Hematopoietic multipotent progenitor cell treated with erythropoietin and hydrocortisone succinate and interleukin-3 and kit ligand, for 15 days (in vitro differentiated cells): ENCODE data around the gene CLDN3.

ENCODE experiments used
- DNase-seq: peaks from one replicate; pipeline ENCODE4 v3.0.0-alpha.2; 2015; ENCODE audit warnings: low spot score

The CLDN3 gene

DNA sequence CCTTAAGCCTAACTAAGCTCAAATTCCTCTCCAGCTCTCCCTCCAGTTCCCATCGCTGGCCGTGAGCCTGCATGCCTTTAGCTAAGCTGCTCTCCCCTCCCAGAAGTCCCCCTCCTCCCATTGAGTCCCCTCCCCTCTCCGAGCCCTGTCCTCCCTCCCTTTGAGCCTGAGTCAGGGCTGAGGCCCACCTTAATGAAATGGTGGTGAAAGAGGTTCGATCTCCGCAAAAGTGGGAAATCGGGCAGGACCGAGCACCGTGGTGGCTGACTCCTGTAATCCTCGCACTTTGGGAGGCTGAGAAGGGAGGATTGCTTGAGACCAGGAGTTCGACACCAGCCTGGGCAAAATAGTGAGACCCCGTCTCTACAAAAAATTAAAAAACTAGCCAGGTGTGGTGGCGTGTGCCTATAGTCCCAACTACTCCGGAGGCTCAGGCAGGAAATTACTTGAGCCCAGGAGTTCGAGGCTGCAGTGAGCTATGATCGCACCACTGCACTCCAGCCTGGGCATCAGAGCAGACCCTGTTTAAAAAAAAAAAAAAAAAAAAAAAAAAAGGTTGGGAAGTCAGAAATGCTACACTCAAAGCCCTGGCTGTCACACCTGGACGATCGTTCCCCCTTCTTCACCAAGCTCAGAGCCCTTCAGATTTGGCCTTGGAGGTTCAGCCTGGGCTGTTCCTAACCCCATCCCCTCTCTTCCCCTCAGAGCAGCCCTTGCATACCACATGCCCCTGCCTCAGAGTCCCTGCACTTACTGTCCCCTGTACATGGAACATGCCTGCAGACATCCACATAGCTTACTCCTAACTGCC is 995 bp upstream of the CLDN3 start:
- no peak for DNase-seq

DNA sequence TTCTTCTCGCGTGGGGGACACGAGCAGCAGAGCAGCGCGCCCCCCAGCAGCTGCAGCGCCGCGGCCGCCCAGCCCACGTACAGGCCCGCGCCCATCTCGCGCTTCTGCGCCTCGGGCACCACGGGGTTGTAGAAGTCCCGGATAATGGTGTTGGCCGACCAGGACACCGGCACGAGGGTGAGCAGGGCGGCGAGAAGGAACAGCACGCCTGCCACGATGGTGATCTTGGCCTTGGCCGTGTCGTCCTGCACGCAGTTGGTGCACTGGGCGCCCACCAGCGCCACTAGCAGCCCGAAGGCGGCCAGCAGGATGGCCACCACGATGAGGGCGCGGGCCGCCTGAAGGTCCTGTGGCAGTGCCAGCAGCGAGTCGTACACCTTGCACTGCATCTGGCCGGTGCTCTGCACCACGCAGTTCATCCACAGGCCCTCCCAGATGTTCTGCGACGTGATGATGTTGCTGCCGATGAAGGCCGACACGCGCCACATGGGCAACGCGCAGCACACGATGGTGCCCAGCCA is 529 bp downstream of the CLDN3 start:
- no peak for DNase-seq

DNA sequence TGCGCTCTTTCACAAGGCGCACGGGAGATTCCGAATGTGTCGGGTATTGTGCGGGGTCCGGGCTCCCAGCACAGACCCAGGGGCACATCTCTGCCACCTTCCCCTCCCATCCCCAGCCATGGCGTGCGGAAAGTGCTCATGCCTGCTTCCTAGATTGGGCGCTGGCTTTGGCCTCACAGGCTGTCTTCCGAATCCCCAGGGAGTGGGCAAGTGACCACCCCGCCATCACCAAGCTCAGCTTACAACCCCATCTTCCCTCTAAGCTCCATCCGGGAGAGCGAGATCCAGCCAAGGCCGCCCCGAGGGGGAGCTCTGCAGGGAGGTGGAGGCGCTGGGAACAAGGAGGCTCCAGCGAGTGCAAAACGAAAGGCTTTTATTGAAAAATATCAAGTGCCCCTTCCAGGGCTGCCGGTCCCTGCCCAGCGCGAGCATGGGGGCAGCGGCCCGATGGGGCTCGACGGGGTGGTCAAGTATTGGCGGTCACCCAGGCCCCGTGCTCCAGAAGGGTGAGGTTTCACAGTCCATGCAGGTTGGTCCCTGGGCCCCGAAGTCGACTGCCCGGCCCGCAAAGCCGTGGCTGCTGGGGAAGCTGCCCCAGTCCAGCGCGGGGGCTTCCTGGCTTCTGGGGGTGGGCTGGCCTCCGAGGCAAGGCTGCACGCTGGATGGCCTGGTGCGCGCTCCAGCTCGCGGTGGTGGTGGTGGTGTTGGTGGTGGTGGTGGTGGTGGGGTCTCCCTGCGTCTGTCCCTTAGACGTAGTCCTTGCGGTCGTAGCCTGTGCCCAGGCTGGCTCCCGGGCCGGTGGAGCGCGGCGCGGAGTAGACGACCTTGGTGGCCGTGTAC is 1.2 kb downstream of the CLDN3 start:
- no peak for DNase-seq

DNA sequence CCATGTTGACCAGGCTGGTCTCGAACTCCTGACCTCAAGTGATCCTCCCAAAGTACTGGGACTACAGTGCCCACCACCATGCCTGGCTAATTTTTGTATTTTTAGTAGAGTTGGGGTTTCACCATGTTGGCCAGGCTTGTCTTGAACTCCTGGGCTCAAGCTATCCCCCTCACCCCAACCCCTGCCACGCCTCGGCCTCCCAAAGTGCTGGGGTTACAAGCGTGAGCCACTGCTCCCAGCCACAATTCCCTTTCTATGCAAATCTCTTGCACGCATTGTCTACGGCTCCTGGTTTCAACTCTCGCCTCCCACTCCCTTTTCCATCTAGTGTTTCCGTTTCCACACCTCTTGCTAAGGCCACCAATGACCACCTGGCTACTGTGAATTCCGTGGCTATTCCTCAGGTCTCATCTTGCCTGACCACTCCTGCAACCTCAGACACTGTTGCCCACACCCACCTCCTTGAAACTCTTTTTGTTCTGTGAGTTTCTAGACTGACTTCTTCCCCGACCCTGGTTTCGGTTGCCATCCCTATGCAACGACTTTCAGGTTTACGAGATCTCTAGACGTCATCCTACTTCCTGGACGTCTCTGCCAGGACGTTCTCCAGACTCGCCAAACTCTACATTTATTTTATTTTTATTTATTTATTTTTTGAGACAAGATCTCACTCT is 3.4 kb downstream of the CLDN3 start:
- DNase-seq: no peak

DNA sequence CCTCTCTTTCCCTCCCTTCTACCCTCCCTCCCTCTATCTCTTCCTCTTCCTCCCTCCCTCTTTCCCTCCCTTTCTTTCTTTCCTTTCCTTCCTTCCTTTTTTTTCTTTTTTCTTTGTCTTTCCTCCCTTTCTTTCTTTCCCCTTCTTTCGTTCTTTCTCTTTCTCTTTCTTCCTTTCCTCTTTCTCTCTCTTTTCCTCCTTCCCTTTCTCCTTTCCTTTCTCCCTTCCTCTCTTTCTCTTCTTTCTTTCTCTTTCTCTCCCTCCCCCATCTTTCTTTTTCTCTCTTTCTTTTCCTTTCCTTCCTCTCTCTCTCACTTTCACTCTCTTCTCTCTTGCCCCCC is 7.4 kb downstream of the CLDN3 start:
- DNase-seq: no peak

DNA sequence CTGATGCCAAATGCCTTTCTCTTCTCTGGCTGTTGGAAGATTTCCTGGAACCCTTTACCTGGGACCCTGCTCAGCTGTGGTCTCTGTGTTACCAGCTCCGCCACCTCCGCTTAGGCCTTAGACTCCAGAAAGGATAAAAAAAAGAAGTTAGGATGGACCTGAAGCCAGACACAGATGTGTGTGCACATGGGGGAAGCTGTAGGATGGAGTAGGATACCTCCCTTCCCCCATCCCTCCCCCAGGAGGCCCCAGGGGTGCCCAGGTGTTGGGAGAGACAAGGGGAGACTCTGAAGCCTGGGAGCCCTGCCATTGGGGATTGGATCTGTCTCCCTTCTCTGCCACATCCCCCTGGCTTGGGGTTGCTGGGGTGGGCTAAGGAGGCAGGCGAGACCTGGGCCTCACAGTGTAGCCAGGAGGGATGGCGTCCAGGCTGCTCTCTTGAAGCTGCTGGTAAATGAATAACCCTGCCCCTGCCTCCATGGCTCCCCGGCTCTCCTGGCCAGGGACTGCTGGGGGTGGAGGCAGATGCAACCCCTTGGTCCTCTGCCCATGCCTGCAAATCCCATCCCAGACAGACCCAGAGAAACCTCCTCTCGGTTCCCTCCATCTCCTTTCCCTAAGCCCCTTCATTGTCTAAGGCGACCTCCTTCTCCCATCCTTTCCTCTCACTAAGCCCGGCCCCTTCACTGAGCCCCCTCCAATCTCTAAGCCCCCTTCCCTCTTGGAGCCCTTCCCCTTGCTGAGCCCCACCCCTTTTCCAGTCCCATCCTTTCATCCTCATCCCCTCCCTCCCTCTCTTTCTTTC is 8.0 kb downstream of the CLDN3 start:
- DNase-seq: no peak

DNA sequence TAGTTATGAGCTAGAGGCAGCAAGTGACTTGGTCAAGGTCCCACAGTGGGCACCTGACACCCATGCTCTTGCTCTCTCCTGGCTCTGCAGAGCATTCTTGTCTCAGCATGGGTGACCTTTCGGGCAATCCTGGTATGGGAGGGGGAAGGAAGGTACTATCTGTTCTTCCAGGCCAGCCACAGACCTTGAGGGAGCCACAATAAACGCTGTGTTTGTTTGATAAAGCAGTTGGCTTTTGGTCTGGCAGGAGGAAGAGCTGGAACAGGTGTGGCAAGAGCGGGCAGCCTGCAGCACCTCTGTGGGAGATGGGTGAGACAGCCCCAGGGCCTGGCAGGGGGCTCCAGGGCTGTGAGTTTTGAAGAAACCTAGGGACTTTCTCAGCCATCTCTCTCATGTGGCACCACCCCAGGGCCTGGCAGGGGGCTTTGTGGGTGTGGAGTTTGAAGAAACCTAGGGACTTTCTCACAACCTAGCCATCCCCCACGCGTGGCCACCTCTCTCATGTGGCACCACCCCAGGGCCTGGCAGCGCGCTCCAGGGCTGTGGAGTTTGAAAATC is 11.4 kb downstream of the CLDN3 start:
- DNase-seq: no peak

DNA sequence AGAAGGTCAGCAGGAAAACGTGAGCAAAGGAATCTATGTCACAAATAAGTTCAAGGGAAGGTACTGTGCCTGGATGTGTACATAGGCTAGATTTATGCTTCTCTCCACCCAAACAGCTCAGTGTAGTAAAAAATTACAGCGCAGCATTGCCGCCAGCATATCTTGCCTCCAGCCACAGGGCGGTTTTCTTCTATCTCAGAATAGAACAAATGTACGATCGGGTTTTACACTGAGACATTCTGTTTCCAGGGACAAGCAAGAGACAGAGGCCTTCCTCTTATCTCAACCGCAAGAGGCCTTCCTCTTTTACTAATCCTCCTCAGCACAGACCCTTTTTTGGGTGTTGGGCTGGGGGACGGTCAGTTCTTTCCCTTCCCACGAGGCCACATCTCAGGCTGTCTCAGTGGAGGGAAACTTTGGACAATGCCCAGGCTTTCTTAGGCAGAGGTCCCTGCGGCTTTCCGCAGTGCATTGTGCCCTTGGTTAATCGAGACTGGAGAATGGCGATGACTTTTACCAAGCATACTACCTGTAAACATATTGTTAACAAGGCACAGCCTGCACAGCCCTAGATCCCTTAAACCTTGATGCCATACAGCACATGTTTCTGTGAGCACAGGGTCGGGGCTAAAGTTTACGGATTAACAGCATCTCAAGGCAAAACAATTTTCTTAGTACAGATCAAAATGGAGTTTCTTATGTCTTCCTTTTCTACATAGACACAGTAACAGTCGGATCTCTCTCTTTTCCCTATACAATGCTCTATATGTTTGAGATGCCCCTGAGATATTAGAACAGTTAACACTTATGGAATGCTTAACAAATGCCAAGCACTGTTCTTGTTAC is 19.9 kb downstream of the CLDN3 start:
- no peak for DNase-seq

DNA sequence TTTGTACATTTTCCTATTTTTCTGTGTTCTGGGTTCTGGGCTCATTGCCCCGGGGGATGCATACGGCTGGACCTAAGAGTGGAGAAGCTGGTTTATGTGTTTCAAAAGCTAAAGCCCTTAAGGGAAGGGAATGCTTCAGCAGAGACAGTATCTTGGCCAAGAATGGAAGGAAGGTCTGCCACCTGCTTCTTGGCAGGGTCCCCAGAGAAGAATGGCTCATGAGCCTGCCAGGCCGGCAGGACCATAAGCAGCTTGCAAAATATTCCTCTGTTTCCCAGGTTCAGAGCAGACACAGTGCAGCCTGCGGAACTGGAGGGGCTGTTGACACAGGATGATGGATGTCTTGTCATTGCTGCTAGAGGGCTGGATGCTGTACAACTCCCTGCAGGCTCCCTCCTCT is 23.7 kb downstream of the CLDN3 start:
- DNase-seq: no peak

DNA sequence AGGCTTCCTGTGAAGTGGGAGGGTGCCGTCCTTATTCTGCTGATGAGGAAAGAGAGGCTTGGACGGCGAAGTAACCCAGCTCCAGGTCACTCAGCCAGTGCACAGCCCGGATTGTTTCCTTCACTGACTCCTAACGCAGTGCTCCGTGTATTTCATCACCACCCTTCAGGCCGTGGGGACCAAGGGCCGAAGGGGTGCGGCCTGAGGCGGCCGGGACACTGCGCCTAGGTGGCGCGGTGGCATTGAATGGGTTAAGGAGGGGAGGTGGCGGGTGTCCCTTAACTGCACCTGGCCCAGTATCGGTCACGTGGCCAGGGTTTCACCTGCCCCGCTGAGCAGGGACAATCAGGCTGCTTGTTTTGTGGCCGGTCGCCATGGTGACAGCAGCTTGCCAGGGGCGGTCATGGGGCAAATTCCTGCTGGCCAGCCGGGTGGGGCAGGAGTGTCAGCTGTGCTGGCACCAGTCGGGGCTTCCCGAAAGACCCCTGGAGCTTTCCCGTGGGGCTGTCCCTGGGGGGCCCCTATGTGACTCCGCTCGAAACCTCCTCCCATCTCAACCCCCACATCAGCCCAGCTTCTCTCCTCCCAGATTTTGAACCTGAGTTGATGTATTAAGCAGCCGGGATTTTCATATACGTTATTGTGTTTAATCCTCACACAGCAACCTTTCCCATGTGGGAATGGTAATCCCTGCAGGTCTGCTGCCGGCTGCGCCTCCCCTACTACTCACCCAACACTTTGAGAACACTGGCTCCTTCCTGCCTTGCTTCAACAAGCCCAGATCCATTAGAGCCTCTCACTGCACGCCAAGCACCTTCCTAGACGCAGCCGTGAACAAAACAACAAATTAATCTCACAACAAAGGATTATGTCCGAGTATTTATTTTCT is 27.1 kb downstream of the CLDN3 start:
- no peak for DNase-seq

DNA sequence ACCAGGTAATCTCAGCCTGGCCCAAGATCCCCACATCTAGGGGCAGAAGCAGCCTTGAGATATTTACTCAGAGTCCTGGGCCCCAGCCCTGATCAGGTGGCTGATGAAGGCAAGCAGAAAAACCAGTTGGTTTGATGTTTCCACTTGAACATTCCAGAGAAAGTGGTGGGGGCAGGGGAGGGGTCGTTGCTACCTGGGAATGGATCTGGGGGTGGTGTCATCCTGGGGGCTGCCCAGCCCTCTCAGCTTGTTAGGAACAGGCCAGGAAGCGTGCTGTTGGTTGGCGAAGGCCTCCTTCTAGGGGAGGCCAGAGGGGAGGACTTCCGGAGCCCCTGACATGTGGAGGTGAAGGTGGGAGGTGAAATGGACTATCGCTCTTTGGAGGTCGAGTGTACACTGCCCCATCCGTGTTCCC is 27.7 kb downstream of the CLDN3 start:
- DNase-seq: no peak

DNA sequence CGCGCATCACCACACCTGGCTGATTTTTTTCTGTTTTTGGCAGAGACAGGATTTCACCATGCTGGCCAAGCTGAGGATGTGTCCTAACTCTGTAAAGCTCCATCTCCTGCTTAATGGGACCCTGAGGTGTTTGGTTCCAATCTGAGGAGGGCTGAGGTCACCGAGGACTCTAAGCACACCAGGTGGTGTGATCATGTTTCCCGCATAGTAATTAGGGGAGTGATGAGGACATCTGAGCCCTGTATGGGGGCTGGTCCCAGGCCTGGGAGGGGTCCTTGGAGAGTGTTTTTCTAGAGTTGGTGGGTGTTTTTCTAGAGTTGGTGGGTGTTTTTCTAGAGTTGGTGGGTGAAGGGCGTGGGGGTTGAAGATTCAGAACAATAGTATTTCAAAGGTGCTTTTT is 28.5 kb downstream of the CLDN3 start:
- DNase-seq: no peak

DNA sequence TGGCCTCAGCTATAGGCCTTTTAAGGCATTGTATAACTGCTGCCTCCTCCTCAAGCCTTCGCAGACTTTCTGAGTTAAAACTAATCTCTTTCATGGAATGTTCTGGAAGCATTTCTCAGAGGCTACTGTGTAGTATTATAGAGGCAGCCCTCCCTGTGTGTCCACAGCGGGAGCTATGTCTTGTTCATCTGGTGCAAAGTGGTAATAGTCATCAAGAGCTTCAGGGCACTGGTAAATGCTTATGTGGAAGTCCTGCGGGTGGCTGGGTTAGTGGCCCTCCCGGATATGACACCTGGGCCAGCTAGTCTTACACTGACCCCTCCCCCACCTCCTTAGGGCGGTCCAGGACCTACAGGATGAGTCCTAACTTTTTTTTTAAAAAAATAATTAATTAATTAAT is 29.3 kb downstream of the CLDN3 start:
- DNase-seq: no peak

DNA sequence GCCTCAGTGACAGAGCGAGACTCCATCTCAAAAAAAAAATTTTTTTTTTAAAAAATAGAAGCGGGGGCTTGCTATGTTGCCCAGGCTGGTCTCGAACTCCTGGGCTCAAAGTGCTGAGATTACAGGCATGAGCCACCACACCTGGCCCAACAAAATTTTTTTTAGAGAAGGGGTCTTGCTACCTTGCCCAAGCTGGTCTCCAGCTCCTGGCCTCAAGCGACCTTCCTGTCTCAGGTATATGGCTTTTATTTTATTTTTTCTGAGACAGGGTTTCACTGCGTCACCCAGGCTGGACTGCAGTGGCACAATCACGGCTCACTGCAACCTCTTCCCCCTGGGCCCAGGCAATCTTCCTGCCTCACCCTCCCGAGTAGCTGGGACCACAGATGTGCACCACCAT is 29.9 kb downstream of the CLDN3 start:
- no peak for DNase-seq

DNA sequence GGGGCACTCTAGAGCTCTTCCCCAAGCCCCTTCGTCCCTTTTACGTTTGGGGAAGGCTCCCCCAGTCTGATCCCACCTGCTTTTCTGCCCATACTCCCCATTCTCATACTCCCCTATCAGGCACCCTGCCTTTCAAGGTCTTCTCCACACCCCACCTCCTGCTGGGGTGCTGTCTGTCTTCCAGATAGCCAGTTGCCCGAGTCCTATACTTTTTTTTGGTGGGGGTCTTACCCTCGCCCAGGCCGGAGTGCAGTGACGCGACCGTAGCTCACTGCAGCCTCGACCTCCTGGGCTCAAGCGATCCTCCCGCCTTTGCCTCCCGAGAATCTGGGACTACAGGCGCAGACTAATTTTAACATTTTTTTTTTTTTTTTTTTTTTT is 30.7 kb downstream of the CLDN3 start:
- no peak for DNase-seq

DNA sequence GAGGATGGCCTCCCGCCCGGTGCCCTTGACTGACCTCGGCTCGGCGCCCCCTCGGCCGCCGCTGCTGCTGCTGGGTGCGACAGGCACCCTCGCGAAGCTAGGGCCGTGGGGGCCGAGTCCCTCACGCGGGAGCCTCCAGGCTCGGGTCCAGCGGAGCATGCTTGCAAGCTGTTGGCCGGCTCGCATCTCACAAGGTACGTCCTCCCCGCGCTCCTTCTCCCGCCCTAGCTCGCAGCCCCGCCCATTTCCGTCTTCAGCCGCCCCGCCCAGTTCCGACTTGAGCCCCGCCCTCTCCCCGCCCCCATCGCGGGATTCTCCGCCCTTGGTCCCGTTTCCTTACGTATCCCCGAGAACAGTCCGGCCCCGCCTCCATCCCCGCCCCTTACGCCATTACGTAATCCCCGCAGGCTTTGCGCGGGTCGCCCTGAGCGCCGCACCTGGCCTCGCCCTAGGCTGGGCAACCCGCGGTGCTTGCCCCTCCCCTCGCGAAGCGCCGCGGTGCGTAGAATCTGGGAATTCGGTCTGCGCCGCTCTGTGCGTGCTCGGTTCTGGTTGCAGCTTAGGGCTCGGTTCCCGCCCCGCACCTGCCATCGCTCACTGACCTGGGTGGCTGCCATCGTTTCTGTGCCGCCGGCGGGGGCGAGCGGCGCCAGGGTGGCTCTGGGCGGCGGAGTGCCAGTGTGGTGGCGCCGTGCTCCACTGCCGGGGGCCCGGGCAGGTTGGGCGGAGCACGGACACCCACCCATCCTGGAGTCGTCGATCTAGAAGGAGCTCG is 31.3 kb downstream of the CLDN3 start, which contains the start of gene ABHD11:
TSS of gene ABHD11 (minus strand) at position 191 of the 775 bp plus-strand sequence. CDS start at position 159, 32 bp downstream.
- DNase-seq: peak; percentile 95

DNA sequence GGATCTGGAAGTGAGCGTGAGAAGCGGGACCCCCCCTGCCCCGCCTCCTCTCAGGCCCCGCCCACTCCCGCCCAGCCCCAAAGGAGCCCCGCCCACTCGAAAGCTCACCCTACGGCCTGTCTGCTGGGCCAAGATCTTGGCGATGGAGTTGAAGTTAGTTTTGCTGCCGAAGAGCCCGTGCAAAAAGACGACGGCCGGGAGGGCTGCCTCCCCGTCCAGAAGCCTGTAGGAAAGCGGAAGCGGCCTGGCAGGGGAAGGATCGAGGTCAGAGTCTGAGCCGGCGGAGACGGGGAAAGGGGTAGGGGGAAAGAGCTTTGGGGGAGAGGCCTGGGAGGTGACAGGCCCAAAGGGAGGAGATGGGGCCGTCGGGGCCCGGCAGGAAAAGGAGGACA is 31.9 kb downstream of the CLDN3 start:
- peak; percentile 65 for DNase-seq

DNA sequence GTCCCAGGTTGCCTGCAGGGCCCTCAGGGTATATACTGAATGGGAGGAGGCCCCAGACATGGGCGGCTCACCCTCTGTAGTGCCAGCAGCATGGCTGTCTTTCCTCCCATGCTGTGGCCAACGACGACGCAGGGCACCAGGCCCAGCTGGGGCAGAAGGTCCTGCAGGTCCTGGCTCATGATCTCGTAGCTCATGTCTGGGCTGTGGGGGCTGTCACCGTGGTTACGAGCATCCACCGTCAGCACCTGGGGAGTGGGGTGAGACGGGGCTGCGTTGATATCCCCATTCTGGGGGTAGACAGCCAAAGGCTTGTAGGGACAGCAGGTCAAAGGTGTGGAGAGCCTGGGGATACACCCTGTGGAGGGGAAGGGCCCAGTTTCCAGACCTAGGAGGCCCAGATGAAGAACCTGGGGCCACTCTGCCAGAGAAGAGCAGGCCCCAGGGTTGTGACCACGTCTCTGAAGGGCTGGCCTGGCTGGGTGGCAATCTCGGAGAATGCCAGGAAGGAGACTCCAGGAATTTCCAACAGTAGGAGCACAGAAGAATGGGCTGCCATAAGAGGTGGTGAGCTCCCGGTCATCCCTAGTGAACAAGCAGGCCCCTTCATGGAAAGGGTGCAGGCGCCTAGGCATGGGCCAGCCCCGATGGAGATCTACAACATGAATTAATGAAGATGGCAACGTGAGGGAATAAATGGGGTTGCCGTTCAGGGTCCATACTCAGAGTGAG is 32.4 kb downstream of the CLDN3 start:
- no peak for DNase-seq
